ENCODE measurements around the gene RDX. TPM values are rescaled to one million over a fixed set of nuclear protein-coding genes. Genes with fewer than 3 reads are reported as not detected.

RDX gene
- total and polyA plus RNA-seq, 2 donors (not counting 1 experiment from before 2014, with no cell fraction given) = 4.4 to 34.8 TPM

DNA sequence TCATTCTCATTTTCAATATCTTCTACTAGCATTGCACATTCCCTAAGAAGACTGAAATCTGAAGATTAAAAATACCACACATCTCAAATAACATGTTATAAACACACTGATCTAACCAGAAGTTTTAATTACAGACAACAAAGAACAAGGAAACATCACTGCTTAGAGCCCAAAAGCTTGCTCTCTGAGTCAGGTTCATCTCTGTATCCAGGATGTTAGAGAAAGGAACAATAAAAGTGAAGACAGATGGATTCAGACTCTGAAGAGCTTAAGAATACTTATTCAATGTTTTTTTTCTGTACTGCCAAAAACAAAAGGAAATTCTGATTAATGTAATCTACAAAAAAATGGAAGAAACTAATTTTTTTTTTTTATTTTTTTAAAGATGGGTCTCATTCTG, 16.5 kb downstream of the RDX start:
- Histone ChIP-seq H2AFZ (ENCODE audit: insufficient read depth, low read depth, low read length, poor library complexity, severe bottlenecking) (no peak overlapping the region), H3K4me2 (replicated peaks; ENCODE audit: low read depth, low read length, poor library complexity, severe bottlenecking) (no peak overlapping the region), H3K4me3 (ENCODE audit: control extremely low read depth in 1 of 5, extremely low read depth in 1 of 5, insufficient read depth in 1 of 5, low read depth in 2 of 5, low read length in 4 of 5) (no peak overlapping the region), H3K9me3 (ENCODE audit: control extremely low read depth in 1 of 3, control insufficient read depth in 2 of 3, insufficient read depth in 1 of 3, low read length in 2 of 3) (no peaks in the 10 kb centered on the region), H3K79me2 (ENCODE audit: control insufficient read depth, insufficient read depth, low read length) (peaks cover 47% of the 10 kb centered on the region), H3K9ac (ENCODE audit: low read length) (no peak overlapping the region), H4K20me1 (ENCODE audit: control insufficient read depth, insufficient read depth, low read length, poor library complexity, severe bottlenecking) (peaks cover 6% of the 10 kb centered on the region), H3K27ac (ENCODE audit: low read length in 2 of 2) (no peak overlapping the region), H3K4me1 (ENCODE audit: control insufficient read depth in 2 of 2, insufficient read depth in 2 of 2, low read length in 2 of 2) (no peaks in the 10 kb centered on the region), H3K36me3 (replicated peaks in 1 of 2; ENCODE audit: control extremely low read depth in 1 of 2, control insufficient read depth in 1 of 2, extremely low read depth in 1 of 2, insufficient read depth in 2 of 2, low read length in 1 of 2) (no peaks in the 10 kb centered on the region), H3K27me3 (replicated peaks in 1 of 4; ENCODE audit: control extremely low read depth in 1 of 4, control insufficient read depth in 3 of 4, insufficient read depth in 4 of 4, low read length in 3 of 4) (no peaks in the 10 kb centered on the region)
- TF ChIP-seq EZH2 (IDR thresholded peaks at IDR 0.05; ENCODE audit: borderline replicate concordance, insufficient read depth, low read depth, low read length, poor library complexity, severe bottlenecking) = no peak
- TF ChIP-seq, protein P1, sequence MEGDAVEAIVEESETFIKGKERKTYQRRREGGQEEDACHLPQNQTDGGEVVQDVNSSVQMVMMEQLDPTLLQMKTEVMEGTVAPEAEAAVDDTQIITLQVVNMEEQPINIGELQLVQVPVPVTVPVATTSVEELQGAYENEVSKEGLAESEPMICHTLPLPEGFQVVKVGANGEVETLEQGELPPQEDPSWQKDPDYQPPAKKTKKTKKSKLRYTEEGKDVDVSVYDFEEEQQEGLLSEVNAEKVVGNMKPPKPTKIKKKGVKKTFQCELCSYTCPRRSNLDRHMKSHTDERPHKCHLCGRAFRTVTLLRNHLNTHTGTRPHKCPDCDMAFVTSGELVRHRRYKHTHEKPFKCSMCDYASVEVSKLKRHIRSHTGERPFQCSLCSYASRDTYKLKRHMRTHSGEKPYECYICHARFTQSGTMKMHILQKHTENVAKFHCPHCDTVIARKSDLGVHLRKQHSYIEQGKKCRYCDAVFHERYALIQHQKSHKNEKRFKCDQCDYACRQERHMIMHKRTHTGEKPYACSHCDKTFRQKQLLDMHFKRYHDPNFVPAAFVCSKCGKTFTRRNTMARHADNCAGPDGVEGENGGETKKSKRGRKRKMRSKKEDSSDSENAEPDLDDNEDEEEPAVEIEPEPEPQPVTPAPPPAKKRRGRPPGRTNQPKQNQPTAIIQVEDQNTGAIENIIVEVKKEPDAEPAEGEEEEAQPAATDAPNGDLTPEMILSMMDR (IDR thresholded peaks at IDR 0.05) = no peak
- Mint-ChIP-seq H3K4me1 (peaks cover 2% of the 10 kb centered on the region), H3K4me3 (no peak overlapping the region), H3K27ac (no peak overlapping the region), H3K27me3 (no peaks in the 10 kb centered on the region), H3K9me3 (ENCODE audit: insufficient read depth) (no peaks in the 10 kb centered on the region)
- no peak for ATAC-seq (ENCODE audit: low read depth)
- intact Hi-C loops (cut with micrococcal nuclease) = no loop called here
- ChIA-PET POLR2A (no interaction called here), CTCF (interaction anchor here (0.7 kb wide), 1 partner anchor 1256 kb away, joined by 3 read pairs; no protein-coding TSS in a partner anchor)
- no peak for DNase-seq

DNA sequence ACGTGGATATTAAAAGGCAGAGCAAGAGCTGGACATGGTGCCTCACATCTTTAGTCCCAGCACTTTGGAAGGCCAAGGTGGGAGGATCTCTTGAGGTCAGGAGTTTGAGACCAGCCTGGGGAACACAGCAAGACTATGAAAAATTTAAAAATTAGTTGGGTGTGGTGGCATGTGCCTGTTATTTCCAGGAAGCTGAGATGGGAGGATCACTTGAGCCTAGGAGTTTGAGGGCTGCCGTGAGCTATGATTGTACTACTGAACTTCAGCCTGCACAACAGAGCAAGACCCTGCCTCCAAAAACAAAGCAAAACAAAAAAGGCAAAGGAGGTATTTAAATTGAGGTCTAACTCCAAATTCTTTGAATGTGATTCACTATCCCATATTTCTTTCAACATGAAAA, 23.5 kb downstream of the RDX start:
- WGBS (ENCODE audit: insufficient coverage) = no CpG with 5 or more reads among the region's 2 CpGs
- no peaks in the 10 kb centered on the region for H3K27me3 ChIP-seq (replicated peaks in 1 of 4; ENCODE audit: control extremely low read depth in 1 of 4, control insufficient read depth in 3 of 4, insufficient read depth in 4 of 4, low read length in 3 of 4)
- peaks cover 0 to 13% of the 10 kb centered on the region in 2 experiments for H3K36me3 ChIP-seq (replicated peaks in 1 of 2; ENCODE audit: control extremely low read depth in 1 of 2, control insufficient read depth in 1 of 2, extremely low read depth in 1 of 2, insufficient read depth in 2 of 2, low read length in 1 of 2)
- H3K27ac ChIP-seq (ENCODE audit: low read length in 2 of 2) = no peak overlapping the region
- H4K20me1 ChIP-seq (ENCODE audit: control insufficient read depth, insufficient read depth, low read length, poor library complexity, severe bottlenecking) = no peaks in the 10 kb centered on the region
- ChIA-PET CTCF (interaction anchor here (0.5 to 1.1 kb wide), 3 partner anchors 9 to 161 kb away, joined by 3 read pairs; no protein-coding TSS in a partner anchor), POLR2A (no interaction called here)
- Mint-ChIP-seq H3K4me1 (no peaks in the 10 kb centered on the region), H3K4me3 (no peak overlapping the region), H3K27ac (no peak overlapping the region), H3K9me3 (ENCODE audit: insufficient read depth) (no peaks in the 10 kb centered on the region), H3K27me3 (no peaks in the 10 kb centered on the region)
- DNase-seq = no peak
- intact Hi-C loops (cut with micrococcal nuclease) = no loop called here
- ATAC-seq (ENCODE audit: low read depth) = no peak
- no peaks in the 10 kb centered on the region for H3K9me3 ChIP-seq (ENCODE audit: control extremely low read depth in 1 of 3, control insufficient read depth in 2 of 3, insufficient read depth in 1 of 3, low read length in 2 of 3)
- H2AFZ ChIP-seq (ENCODE audit: insufficient read depth, low read depth, low read length, poor library complexity, severe bottlenecking) = no peak overlapping the region
- no peaks in the 10 kb centered on the region for H3K4me1 ChIP-seq (ENCODE audit: control insufficient read depth in 2 of 2, insufficient read depth in 2 of 2, low read length in 2 of 2)
- no peak overlapping the region for H3K4me3 ChIP-seq (ENCODE audit: control extremely low read depth in 1 of 5, extremely low read depth in 1 of 5, insufficient read depth in 1 of 5, low read depth in 2 of 5, low read length in 4 of 5)
- no peak overlapping the region for H3K4me2 ChIP-seq (replicated peaks; ENCODE audit: low read depth, low read length, poor library complexity, severe bottlenecking)
- H3K79me2 ChIP-seq (ENCODE audit: control insufficient read depth, insufficient read depth, low read length) = peaks cover 3% of the 10 kb centered on the region
- no peak overlapping the region for H3K9ac ChIP-seq (ENCODE audit: low read length)
- TF ChIP-seq, protein P1 (IDR thresholded peaks at IDR 0.05) = no peak
- no peak for TF ChIP-seq EZH2 (IDR thresholded peaks at IDR 0.05; ENCODE audit: borderline replicate concordance, insufficient read depth, low read depth, low read length, poor library complexity, severe bottlenecking)
